Effector memory CD4-positive, alpha-beta T cell (primary cell): ENCODE measurements around the gene AHNAK2.
"Not testable (repeated sequence)": the region's sequence is repeated elsewhere in the genome, so short reads cannot be mapped to it uniquely, and the experiment has no call there.

Experiments
- DNase-seq, 3 donors: peaks; one replicate each; pipeline ENCODE4 v3.0.0-alpha.2; 2020
- H3K27ac ChIP-seq: 2 replicates; pipeline ENCODE4 v1.7.0; 2013; ENCODE audit warnings: mild to moderate bottlenecking, low read length, moderate library complexity; ENCODE audit not compliant: insufficient read depth, poor library complexity, severe bottlenecking
- H3K27me3 ChIP-seq: replicated peaks from 2 replicates; pipeline ENCODE4 v1.7.0; 2013; ENCODE audit warnings: mild to moderate bottlenecking, low read length; ENCODE audit not compliant: insufficient read depth, control insufficient read depth, poor library complexity, severe bottlenecking
- H3K36me3 ChIP-seq: 2 replicates; pipeline ENCODE4 v1.7.0; 2013; ENCODE audit warnings: mild to moderate bottlenecking, low read length, moderate library complexity; ENCODE audit not compliant: control insufficient read depth, insufficient read depth
- H3K4me1 ChIP-seq: 2 replicates; pipeline ENCODE4 v1.7.0; 2013; ENCODE audit warnings: low read length, mild to moderate bottlenecking; ENCODE audit not compliant: control insufficient read depth, insufficient read depth, poor library complexity, severe bottlenecking
- H3K4me3 ChIP-seq: 2 replicates; pipeline ENCODE4 v1.7.0; 2013; ENCODE audit warnings: low read length, low read depth, mild to moderate bottlenecking; ENCODE audit not compliant: insufficient read depth, poor library complexity, severe bottlenecking
- H3K9me3 ChIP-seq: 2 replicates; pipeline ENCODE4 v1.7.0; 2013; ENCODE audit warnings: mild to moderate bottlenecking, low read length, moderate library complexity; ENCODE audit not compliant: control insufficient read depth
- total RNA-seq, 3 donors: gene quantifications; one replicate each; lab custom pipeline; 2026; lab: John Stamatoyannopoulos, UW

The AHNAK2 gene
- 0 to 0.58 (median 0.52) reads per million in 3 donors for total RNA-seq

- peak; percentile 20 to 42 (median 33) for DNase-seq
- no peaks in the 10 kb centered on the region for H3K9me3 ChIP-seq
- peaks cover 13% of the 10 kb centered on the region for H3K4me1 ChIP-seq
- H3K36me3 ChIP-seq: no peaks in the 10 kb centered on the region
- H3K27me3 ChIP-seq: peaks cover 18% of the 10 kb centered on the region
- no peak within 1 kb of the TSS for H3K27ac ChIP-seq
- H3K4me3 ChIP-seq: peak within 1 kb of the TSS; percentile 44
Observed at GRCh38 chr14:104977681-104978653, at the start of gene AHNAK2. Gene AHNAK2 (minus strand): TSS chr14:104978374. CDS start chr14:104978237, 137 bp downstream.

- H3K27ac ChIP-seq, H3K4me1 ChIP-seq, H3K9me3 ChIP-seq, DNase-seq, H3K36me3 ChIP-seq, H3K4me3 ChIP-seq, H3K27me3 ChIP-seq: not testable (repeated sequence)
Observed at GRCh38 chr14:105027718-105028117, 49.5 kb upstream of the AHNAK2 start.

- Histone ChIP-seq H3K4me1 (peaks cover 5% of the 10 kb centered on the region), H3K36me3 (no peaks in the 10 kb centered on the region), H3K9me3 (no peaks in the 10 kb centered on the region), H3K4me3 (no peak overlapping the region), H3K27ac (no peak overlapping the region), H3K27me3 (no peaks in the 10 kb centered on the region)
- DNase-seq: no peak
Observed at GRCh38 chr14:105026802-105027563, 48.8 kb upstream of the AHNAK2 start.

- DNase-seq: no peak
- H3K4me3 ChIP-seq: no peak overlapping the region
- H3K27ac ChIP-seq: peak overlapping the region; percentile 33
- H3K36me3 ChIP-seq: no peaks in the 10 kb centered on the region
- no peaks in the 10 kb centered on the region for H3K27me3 ChIP-seq
- peaks cover 12% of the 10 kb centered on the region for H3K4me1 ChIP-seq
- H3K9me3 ChIP-seq: no peaks in the 10 kb centered on the region
Observed at GRCh38 chr14:105026033-105026785, 48.0 kb upstream of the AHNAK2 start.

- Histone ChIP-seq H3K27me3 (no peaks in the 10 kb centered on the region), H3K36me3 (no peaks in the 10 kb centered on the region), H3K4me3 (no peak overlapping the region), H3K9me3 (no peaks in the 10 kb centered on the region), H3K27ac (peak overlapping the region; percentile 33), H3K4me1 (peaks cover 13% of the 10 kb centered on the region)
- DNase-seq: no peak
Observed at GRCh38 chr14:105025429-105025828, 47.3 kb upstream of the AHNAK2 start.

- H3K36me3 ChIP-seq: no peaks in the 10 kb centered on the region
- H3K27ac ChIP-seq: peak overlapping the region; percentile 33
- no peaks in the 10 kb centered on the region for H3K9me3 ChIP-seq
- no peaks in the 10 kb centered on the region for H3K27me3 ChIP-seq
- peaks cover 19% of the 10 kb centered on the region for H3K4me1 ChIP-seq
- H3K4me3 ChIP-seq: no peak overlapping the region
- no peak for DNase-seq
Observed at GRCh38 chr14:105023791-105024480, 45.8 kb upstream of the AHNAK2 start.

GRCh38 chr14:105023144-105023543, 45.0 kb upstream of the AHNAK2 start:
- no peak for DNase-seq
- peaks cover 24% of the 10 kb centered on the region for H3K4me1 ChIP-seq
- no peaks in the 10 kb centered on the region for H3K36me3 ChIP-seq
- no peak overlapping the region for H3K4me3 ChIP-seq
- no peaks in the 10 kb centered on the region for H3K9me3 ChIP-seq
- no peaks in the 10 kb centered on the region for H3K27me3 ChIP-seq
- H3K27ac ChIP-seq: no peak overlapping the region

- peaks cover 24% of the 10 kb centered on the region for H3K4me1 ChIP-seq
- H3K36me3 ChIP-seq: no peaks in the 10 kb centered on the region
- no peak for DNase-seq
- no peak overlapping the region for H3K4me3 ChIP-seq
- H3K27ac ChIP-seq: no peak overlapping the region
- no peaks in the 10 kb centered on the region for H3K9me3 ChIP-seq
- H3K27me3 ChIP-seq: no peaks in the 10 kb centered on the region
Observed at GRCh38 chr14:105022276-105022670, 44.1 kb upstream of the AHNAK2 start.

GRCh38 chr14:105021656-105022275, 43.6 kb upstream of the AHNAK2 start:
- peaks cover 24% of the 10 kb centered on the region for H3K4me1 ChIP-seq

More at GRCh38 chr14:105021656-105022275, 43.6 kb upstream of the AHNAK2 start:
- no peaks in the 10 kb centered on the region for H3K9me3 ChIP-seq
- no peaks in the 10 kb centered on the region for H3K27me3 ChIP-seq
- peak overlapping the region; percentile 60 for H3K4me3 ChIP-seq
- H3K36me3 ChIP-seq: no peaks in the 10 kb centered on the region
- H3K27ac ChIP-seq: peak overlapping the region; percentile 76
- DNase-seq: peak in 1 of 3 donors; percentile 14
